Endothelial cell of umbilical vein (primary cell): ENCODE measurements around the gene PHPT1. TPM values are rescaled to one million over a fixed set of nuclear protein-coding genes. Genes with fewer than 3 reads are reported as not detected.

Source experiments
- BruUV-seq: library from RNA; stranded (reverse); fragments of 400-500 nt; replicated peaks from 2 replicates; lab custom pipeline; 2021; lab: Mats Ljungman, UMichigan
- CTCF ChIA-PET: fragments of 300-600, 350-600 bp; sonication (Branson Sonifier 250); formaldehyde crosslinking; loops from one replicate; lab custom pipeline; 2021; ENCODE audit warnings: antibody characterized with exemption, inconsistent platforms; lab: Charles Lee
- POLR2A ChIA-PET: fragments of 300-600, 350-600 bp; sonication (Branson Sonifier 250); formaldehyde crosslinking; loops from one replicate; lab custom pipeline; 2021; ENCODE audit warnings: antibody characterized with exemption, inconsistent platforms; lab: Charles Lee
- DNase-seq: peaks from one replicate; pipeline ENCODE4 v3.0.0-alpha.2; 2011; ENCODE audit warnings: low read depth, low spot score
- FAIRE-seq: peaks from 2 replicates; lab custom pipeline; 2011; peaks lifted over from hg19 to GRCh38; lab: Jason Lieb, UNC
- H2AFZ ChIP-seq: 2 replicates; pipeline ENCODE4 v1.6.0; 2012; ENCODE audit warnings: low read depth, low read length, control low read depth, inconsistent platforms
- H3K27ac ChIP-seq: 2 replicates; pipeline ENCODE4 v1.5.1; 2011; ENCODE audit warnings: low read depth, mild to moderate bottlenecking, control low read depth, low read length, moderate library complexity; ENCODE audit not compliant: insufficient read depth
- H3K27me3 ChIP-seq, 2 experiments: 2 replicates each; pipeline versions ENCODE4 v1.6.0 to v1.6.1; 2011; ENCODE audit warnings: low read length in 2 of 2, mixed read lengths in 1 of 2; ENCODE audit not compliant: control insufficient read depth in 2 of 2, insufficient read depth in 2 of 2
- H3K36me3 ChIP-seq, 2 experiments: 2 replicates in 1 of 2; 3 replicates in 1 of 2; pipeline ENCODE4 v1.5.1; 2011; ENCODE audit warnings: low read length in 2 of 2, mild to moderate bottlenecking in 1 of 2, moderate library complexity in 1 of 2; ENCODE audit not compliant: control insufficient read depth in 2 of 2, insufficient read depth in 2 of 2; ENCODE audit errors: extremely low read depth in 1 of 2
- H3K4me1 ChIP-seq: 3 replicates; pipeline ENCODE4 v1.5.1; 2011; ENCODE audit warnings: mild to moderate bottlenecking, low read length; ENCODE audit not compliant: control insufficient read depth, insufficient read depth; ENCODE audit errors: extremely low read depth
- H3K4me2 ChIP-seq: 2 replicates; pipeline ENCODE4 v1.6.1; 2011; ENCODE audit warnings: low read length, control low read depth, mixed read lengths; ENCODE audit not compliant: insufficient read depth
- H3K4me3 ChIP-seq, 3 experiments: fragments of 200-600 bp in 1 of 3; sonication (generic), shearing (Covaris generic) in 1 of 3; replicated peaks in 1 of 3; 2 replicates each; pipeline ENCODE4 v1.5.1; 2011 to 2016; ENCODE audit warnings: control low read depth in 3 of 3, low read length in 3 of 3, mild to moderate bottlenecking in 2 of 3, inconsistent platforms in 1 of 3, low read depth in 1 of 3, moderate library complexity in 1 of 3; ENCODE audit not compliant: insufficient read depth in 1 of 3
- H3K79me2 ChIP-seq: 2 replicates; pipeline ENCODE4 v1.6.0; 2012; ENCODE audit warnings: low read length, inconsistent platforms; ENCODE audit not compliant: control insufficient read depth, insufficient read depth
- H3K9ac ChIP-seq: replicated peaks from 2 replicates; pipeline ENCODE3; 2011; ENCODE audit warnings: low read length, control low read depth; ENCODE audit not compliant: insufficient read depth; ENCODE audit errors: extremely low read depth
- H3K9me1 ChIP-seq: replicated peaks from 3 replicates; pipeline ENCODE4 v1.6.0; 2011; ENCODE audit warnings: mild to moderate bottlenecking, low read length; ENCODE audit not compliant: control insufficient read depth, insufficient read depth; ENCODE audit errors: extremely low read depth
- H3K9me3 ChIP-seq: replicated peaks from 2 replicates; pipeline ENCODE4 v1.5.1; 2012; ENCODE audit warnings: low read length, inconsistent platforms; ENCODE audit not compliant: control insufficient read depth, insufficient read depth
- H4K20me1 ChIP-seq: replicated peaks from 2 replicates; pipeline ENCODE3; 2011; ENCODE audit warnings: mild to moderate bottlenecking, low read length; ENCODE audit not compliant: control insufficient read depth, insufficient read depth; ENCODE audit errors: extremely low read depth
- EZH2 ChIP-seq: IDR thresholded peaks from 2 replicates; pipeline ENCODE4 v1.6.1; 2012; ENCODE audit warnings: borderline replicate concordance, low read depth, mild to moderate bottlenecking, moderate library complexity, low read length, inconsistent platforms; ENCODE audit not compliant: severe bottlenecking
- FOS ChIP-seq: IDR thresholded peaks from 2 replicates; pipeline ENCODE4 v1.6.1; 2011; ENCODE audit warnings: mild to moderate bottlenecking, low read length, moderate library complexity, borderline replicate concordance; ENCODE audit not compliant: insufficient read depth
- GATA2 ChIP-seq: IDR thresholded peaks from 2 replicates; pipeline ENCODE4 v1.7.0; 2011; ENCODE audit warnings: low read depth, mild to moderate bottlenecking, moderate library complexity, mixed read lengths, low read length; ENCODE audit not compliant: insufficient read length, insufficient read depth
- JUN ChIP-seq: IDR thresholded peaks from 2 replicates; pipeline ENCODE4 v1.6.1; 2011; ENCODE audit warnings: borderline replicate concordance, low read depth; ENCODE audit not compliant: insufficient read length, insufficient read depth
- MYC ChIP-seq: IDR thresholded peaks from one replicate; pipeline ENCODE4 v1.6.1; 2011; ENCODE audit warnings: mild to moderate bottlenecking, low read depth, low read length
- POLR2A ChIP-seq: IDR thresholded peaks from 2 replicates; pipeline ENCODE4 v1.6.1; 2012; ENCODE audit warnings: low read depth, mild to moderate bottlenecking, control low read depth, low read length
- POLR2AphosphoS5 ChIP-seq: IDR thresholded peaks from 2 replicates; pipeline ENCODE4 v1.6.1; 2012; ENCODE audit warnings: low read depth, mild to moderate bottlenecking, control low read depth, low read length, moderate library complexity; ENCODE audit not compliant: insufficient read depth
- dilution Hi-C: fragments of 300-500 bp; cut with MboI; formaldehyde crosslinking; loops from one replicate; pipeline ENCODE4 v1.15.0; 2019; ENCODE audit warnings: low sequenced_read_pairs; ENCODE audit not compliant: extremely low pct_ligation_motif_present
- intact Hi-C: fragments of 100-400 bp; cut with micrococcal nuclease; formaldehyde crosslinking; loops from one replicate; pipeline ENCODE4 v1.10.0; 2022
- polyA plus RNA-seq, 4 experiments: library from polyadenylated mRNA; depleted of rRNA in 3 of 4; stranded (reverse) in 3 of 4; unstranded in 1 of 4; fragments of >200 nt; gene quantifications; 2 replicates each; pipeline versions ENCODE4 v1.2.1 to v1.2.3, GENCODE V29; 2011 to 2012; ENCODE audit warnings: missing spikeins in 1 of 4
- total RNA-seq: library from RNA; stranded (reverse); gene quantifications from 2 replicates; pipeline ENCODE4 v1.2.3, GENCODE V29; 2021
- TF ChIP-seq, protein P1 (sequence below), 2 donors: IDR thresholded peaks; 1 replicate in 1 of 2; 2 replicates in 1 of 2; pipeline ENCODE4 v1.5.1; 2011; ENCODE audit warnings: low read length in 2 of 2, mild to moderate bottlenecking in 2 of 2, moderate library complexity in 2 of 2, control low read depth in 1 of 2, inconsistent platforms in 1 of 2, low read depth in 1 of 2; ENCODE audit not compliant: insufficient read depth in 1 of 2; ENCODE audit errors: extremely low read depth in 1 of 2
- TF ChIP-seq, protein P2 (sequence below): IDR thresholded peaks from 2 replicates; pipeline ENCODE4 v1.6.1; 2011; ENCODE audit not compliant: insufficient read depth, insufficient read length

The PHPT1 gene
- total and polyA plus RNA-seq, 2 donors (not counting 3 experiments of a cell fraction or from before 2014, with no cell fraction given) = 139 to 319 TPM

DNA sequence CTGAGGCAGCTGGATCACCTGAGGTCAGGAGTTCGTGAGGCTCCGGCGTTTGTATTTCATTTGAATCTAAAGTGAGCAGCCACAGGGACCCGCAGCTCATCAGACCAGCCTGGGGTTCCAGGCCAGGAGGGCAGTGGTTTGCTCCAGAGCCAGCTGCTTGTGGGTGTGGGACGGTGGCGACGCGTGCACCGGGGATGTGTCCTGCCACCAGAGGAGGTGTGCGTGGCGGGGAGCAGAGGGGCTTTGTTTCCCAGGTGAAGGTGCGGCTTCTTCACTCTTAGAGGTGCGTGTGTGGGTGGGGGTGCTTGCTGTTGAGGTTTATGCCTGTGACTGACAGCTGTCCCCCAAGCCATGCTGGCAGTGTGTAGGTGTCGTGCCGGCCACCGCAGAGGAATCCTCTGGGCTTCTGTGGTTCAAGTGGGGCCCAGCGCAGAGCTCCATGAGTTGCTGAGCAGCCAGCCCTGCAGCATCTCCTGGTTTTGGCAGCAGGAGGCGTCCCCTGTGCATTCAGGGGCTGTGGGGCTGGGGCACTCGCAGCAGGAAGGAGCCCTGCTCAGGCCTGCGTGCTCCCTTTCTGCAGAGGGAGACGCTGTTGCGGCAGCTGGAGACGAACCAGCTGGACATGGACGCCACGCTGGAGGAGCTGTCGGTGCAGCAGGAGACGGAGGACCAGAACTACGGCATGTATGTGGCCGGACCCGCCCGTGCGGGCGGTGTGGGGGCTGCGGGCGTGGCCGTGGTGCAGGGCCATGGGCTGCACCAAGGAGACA lies 13.9 kb upstream of the PHPT1 start:
- no peak overlapping the region for H2AFZ ChIP-seq
- no peaks in the 10 kb centered on the region for H4K20me1 ChIP-seq
- H3K9me3 ChIP-seq = no peaks in the 10 kb centered on the region
- no peaks in the 10 kb centered on the region for H3K9me1 ChIP-seq
- no peak overlapping the region for H3K4me3 ChIP-seq
- H3K36me3 ChIP-seq = peaks cover 4 to 21% of the 10 kb centered on the region in 2 experiments
- no peaks in the 10 kb centered on the region for H3K27me3 ChIP-seq
- CTCF ChIA-PET = interaction anchor here (0.6 to 1.4 kb wide), 4 partner anchors 10 to 113 kb away, joined by 3 to 4 read pairs (median 3); no protein-coding TSS in a partner anchor
- FAIRE-seq = no peak
- no TSS peak for BruUV-seq
- H3K27ac ChIP-seq = no peak overlapping the region
- dilution Hi-C loops (no loop called here), intact Hi-C loops (no loop called here)
- DNase-seq = no peak
- POLR2A ChIA-PET = interaction anchor here (0.6 kb wide), 1 partner anchor 22 kb away, joined by 3 read pairs; no protein-coding TSS in a partner anchor
- no peaks in the 10 kb centered on the region for H3K4me1 ChIP-seq
- TF ChIP-seq, protein P1, sequence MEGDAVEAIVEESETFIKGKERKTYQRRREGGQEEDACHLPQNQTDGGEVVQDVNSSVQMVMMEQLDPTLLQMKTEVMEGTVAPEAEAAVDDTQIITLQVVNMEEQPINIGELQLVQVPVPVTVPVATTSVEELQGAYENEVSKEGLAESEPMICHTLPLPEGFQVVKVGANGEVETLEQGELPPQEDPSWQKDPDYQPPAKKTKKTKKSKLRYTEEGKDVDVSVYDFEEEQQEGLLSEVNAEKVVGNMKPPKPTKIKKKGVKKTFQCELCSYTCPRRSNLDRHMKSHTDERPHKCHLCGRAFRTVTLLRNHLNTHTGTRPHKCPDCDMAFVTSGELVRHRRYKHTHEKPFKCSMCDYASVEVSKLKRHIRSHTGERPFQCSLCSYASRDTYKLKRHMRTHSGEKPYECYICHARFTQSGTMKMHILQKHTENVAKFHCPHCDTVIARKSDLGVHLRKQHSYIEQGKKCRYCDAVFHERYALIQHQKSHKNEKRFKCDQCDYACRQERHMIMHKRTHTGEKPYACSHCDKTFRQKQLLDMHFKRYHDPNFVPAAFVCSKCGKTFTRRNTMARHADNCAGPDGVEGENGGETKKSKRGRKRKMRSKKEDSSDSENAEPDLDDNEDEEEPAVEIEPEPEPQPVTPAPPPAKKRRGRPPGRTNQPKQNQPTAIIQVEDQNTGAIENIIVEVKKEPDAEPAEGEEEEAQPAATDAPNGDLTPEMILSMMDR (IDR thresholded peaks at IDR 0.05; ENCODE audit: extremely low read depth in 1 of 2, insufficient read depth in 1 of 2, low read depth in 1 of 2, low read length in 2 of 2) = no peak
- TF ChIP-seq POLR2A (no peak), JUN (no peak), FOS (no peak), MYC (no peak), POLR2AphosphoS5 (no peak), EZH2 (no peak), GATA2 (no peak)
- TF ChIP-seq, protein P2, sequence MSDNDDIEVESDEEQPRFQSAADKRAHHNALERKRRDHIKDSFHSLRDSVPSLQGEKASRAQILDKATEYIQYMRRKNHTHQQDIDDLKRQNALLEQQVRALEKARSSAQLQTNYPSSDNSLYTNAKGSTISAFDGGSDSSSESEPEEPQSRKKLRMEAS = no peak
- no peaks in the 10 kb centered on the region for H3K79me2 ChIP-seq
- H3K4me2 ChIP-seq = no peak overlapping the region
- no peak overlapping the region for H3K9ac ChIP-seq
